ENCODE results near the gene SNAI3. TPM values are rescaled to one million over a fixed set of nuclear protein-coding genes. Genes with fewer than 3 reads are reported as not detected.
A peak's percentile ranks its signal among the peaks of the same experiment; 100 is the strongest.

The SNAI3 gene
- total and polyA plus RNA-seq, 9 of the 15 experiments (the other 6 are each of a cell fraction or from before 2014, with no cell fraction given) = 0.04 to 4.1 (median 0.80) TPM; not detected in 1

DNA sequence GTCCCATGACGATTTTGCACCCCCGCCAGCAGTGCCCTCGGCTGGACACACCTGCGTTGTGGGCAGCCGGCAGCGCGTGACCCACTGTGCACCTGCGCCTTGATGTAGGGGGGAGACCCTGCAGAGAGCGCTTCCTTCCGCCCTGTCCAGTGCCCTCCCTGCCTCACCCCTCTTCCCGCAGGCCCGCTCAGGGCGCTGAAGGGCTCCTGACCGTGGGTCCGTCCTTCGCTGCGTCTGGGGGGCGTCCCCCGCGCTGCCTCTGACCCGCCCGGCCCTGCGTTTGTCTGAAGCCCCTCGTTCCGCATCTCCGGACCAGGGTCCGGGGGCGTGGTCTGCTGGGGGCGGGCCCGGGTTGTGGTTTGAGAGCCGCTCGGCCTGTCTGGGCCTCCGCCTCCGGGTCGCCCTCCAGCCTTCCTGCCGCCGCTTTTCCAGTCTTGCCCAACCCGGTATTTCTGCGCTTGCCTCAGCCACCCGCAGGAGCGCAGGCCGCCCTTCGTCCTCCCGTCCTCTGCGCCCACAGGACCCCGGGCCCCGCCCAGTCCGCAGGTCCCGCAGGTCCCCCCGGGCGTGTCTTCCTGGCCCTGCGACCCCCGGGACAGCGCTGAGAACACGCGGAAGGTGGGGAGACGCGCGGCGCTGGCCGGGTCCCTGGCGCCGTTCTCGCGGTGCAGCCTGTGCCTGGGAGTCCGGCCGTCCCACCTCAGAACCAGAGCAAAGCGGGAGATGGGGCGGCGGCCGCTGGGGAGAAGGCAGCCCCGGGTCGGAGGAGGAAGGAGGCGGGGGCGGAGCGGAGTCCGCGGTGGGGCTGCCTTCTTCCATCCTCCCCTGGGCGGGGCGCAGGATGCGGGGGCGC lies 51.9 kb downstream of the SNAI3 start (continued):
- TF ChIP-seq, protein P1, sequence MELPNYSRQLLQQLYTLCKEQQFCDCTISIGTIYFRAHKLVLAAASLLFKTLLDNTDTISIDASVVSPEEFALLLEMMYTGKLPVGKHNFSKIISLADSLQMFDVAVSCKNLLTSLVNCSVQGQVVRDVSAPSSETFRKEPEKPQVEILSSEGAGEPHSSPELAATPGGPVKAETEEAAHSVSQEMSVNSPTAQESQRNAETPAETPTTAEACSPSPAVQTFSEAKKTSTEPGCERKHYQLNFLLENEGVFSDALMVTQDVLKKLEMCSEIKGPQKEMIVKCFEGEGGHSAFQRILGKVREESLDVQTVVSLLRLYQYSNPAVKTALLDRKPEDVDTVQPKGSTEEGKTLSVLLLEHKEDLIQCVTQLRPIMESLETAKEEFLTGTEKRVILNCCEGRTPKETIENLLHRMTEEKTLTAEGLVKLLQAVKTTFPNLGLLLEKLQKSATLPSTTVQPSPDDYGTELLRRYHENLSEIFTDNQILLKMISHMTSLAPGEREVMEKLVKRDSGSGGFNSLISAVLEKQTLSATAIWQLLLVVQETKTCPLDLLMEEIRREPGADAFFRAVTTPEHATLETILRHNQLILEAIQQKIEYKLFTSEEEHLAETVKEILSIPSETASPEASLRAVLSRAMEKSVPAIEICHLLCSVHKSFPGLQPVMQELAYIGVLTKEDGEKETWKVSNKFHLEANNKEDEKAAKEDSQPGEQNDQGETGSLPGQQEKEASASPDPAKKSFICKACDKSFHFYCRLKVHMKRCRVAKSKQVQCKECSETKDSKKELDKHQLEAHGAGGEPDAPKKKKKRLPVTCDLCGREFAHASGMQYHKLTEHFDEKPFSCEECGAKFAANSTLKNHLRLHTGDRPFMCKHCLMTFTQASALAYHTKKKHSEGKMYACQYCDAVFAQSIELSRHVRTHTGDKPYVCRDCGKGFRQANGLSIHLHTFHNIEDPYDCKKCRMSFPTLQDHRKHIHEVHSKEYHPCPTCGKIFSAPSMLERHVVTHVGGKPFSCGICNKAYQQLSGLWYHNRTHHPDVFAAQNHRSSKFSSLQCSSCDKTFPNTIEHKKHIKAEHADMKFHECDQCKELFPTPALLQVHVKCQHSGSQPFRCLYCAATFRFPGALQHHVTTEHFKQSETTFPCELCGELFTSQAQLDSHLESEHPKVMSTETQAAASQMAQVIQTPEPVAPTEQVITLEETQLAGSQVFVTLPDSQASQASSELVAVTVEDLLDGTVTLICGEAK (IDR thresholded peaks at IDR 0.05) = no peak
- TF ChIP-seq, protein P1 (CRISPR knock-in tag; IDR thresholded peaks at IDR 0.05) = no peak
- TF ChIP-seq EGR1 (conservative IDR thresholded peaks at IDR 0.05) = peak; percentile 99
- no peak for TF ChIP-seq ZNF583 (CRISPR knock-in tag; IDR thresholded peaks at IDR 0.05)
- no peak for TF ChIP-seq BRD4 (IDR thresholded peaks at IDR 0.05)
- peak; percentile 9; the same call in 1 of the 2 replicates for TF ChIP-seq SAFB (IDR thresholded peaks at IDR 0.05; ENCODE audit: borderline replicate concordance, low read depth, low read length)
- no peak for TF ChIP-seq ZNF282 (CRISPR knock-in tag; IDR thresholded peaks at IDR 0.05)
- no peak for TF ChIP-seq PURB (CRISPR knock-in tag; IDR thresholded peaks at IDR 0.05; ENCODE audit: low read depth)
- TF ChIP-seq ZNF79 (CRISPR knock-in tag; IDR thresholded peaks at IDR 0.05; ENCODE audit: low read depth) = no peak
- TF ChIP-seq, protein P2, sequence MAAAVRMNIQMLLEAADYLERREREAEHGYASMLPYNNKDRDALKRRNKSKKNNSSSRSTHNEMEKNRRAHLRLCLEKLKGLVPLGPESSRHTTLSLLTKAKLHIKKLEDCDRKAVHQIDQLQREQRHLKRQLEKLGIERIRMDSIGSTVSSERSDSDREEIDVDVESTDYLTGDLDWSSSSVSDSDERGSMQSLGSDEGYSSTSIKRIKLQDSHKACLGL (CRISPR knock-in tag; IDR thresholded peaks at IDR 0.05; ENCODE audit: borderline replicate concordance, poor library complexity, severe bottlenecking) = no peak
- TF ChIP-seq, protein P3, sequence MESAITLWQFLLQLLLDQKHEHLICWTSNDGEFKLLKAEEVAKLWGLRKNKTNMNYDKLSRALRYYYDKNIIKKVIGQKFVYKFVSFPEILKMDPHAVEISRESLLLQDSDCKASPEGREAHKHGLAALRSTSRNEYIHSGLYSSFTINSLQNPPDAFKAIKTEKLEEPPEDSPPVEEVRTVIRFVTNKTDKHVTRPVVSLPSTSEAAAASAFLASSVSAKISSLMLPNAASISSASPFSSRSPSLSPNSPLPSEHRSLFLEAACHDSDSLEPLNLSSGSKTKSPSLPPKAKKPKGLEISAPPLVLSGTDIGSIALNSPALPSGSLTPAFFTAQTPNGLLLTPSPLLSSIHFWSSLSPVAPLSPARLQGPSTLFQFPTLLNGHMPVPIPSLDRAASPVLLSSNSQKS (CRISPR knock-in tag; IDR thresholded peaks at IDR 0.05) = no peak
- no peak for TF ChIP-seq PHF8 (IDR thresholded peaks at IDR 0.05; ENCODE audit: borderline replicate concordance, low read length)
- peak; percentile 52 for TF ChIP-seq GABPB1 (CRISPR knock-in tag; IDR thresholded peaks at IDR 0.05)
- TF ChIP-seq TAF15 (IDR thresholded peaks at IDR 0.05; ENCODE audit: low read depth, low read length) = no peak
- TF ChIP-seq RBM14 (IDR thresholded peaks at IDR 0.05; ENCODE audit: borderline replicate concordance, insufficient read depth, low read depth, low read length) = 0 out of 2 replicates have a peak, but pooled peaks have one; percentile 17
- 0 out of 2 replicates have a peak, but pooled peaks have one; percentile 32 for TF ChIP-seq PHB (CRISPR knock-in tag; IDR thresholded peaks at IDR 0.05)
- TF ChIP-seq SOX6 (IDR thresholded peaks at IDR 0.05) = no peak
- no peak for TF ChIP-seq ZBED1 (IDR thresholded peaks at IDR 0.05)
- TF ChIP-seq POLR2G (IDR thresholded peaks at IDR 0.05; ENCODE audit: low read depth, low read length) = peak; percentile 77

Measured in K562 (cell line).